Left ventricle myocardium inferior (tissue), 1 donor: ENCODE data around the gene RHCG. TPM values are rescaled to one million over a fixed set of nuclear protein-coding genes. Genes with fewer than 3 reads are reported as not detected.

Experiments
- DNase-seq: peaks from one replicate; pipeline ENCODE4 v3.0.0-alpha.2; 2020
- H3K27ac ChIP-seq: fragments of 200-600 bp; replicated peaks from 2 replicates; pipeline ENCODE4 v1.8.0; 2021
- H3K27me3 ChIP-seq: fragments of 200-600 bp; 2 replicates; pipeline ENCODE4 v1.8.0; 2021; ENCODE audit warnings: low read depth
- H3K36me3 ChIP-seq: fragments of 200-600 bp; 2 replicates; pipeline ENCODE4 v1.8.0; 2021
- H3K4me1 ChIP-seq: fragments of 200-600 bp; 2 replicates; pipeline ENCODE4 v1.8.0; 2021
- H3K4me3 ChIP-seq: fragments of 200-600 bp; 2 replicates; pipeline ENCODE4 v1.8.0; 2021; ENCODE audit warnings: mild to moderate bottlenecking, moderate library complexity
- H3K9me3 ChIP-seq: fragments of 200-600 bp; replicated peaks from 2 replicates; pipeline ENCODE4 v1.8.0; 2021
- CTCF ChIP-seq: fragments of 200-600 bp; IDR thresholded peaks from 2 replicates; pipeline ENCODE4 v1.8.0; 2021; ENCODE audit warnings: antibody characterized with exemption, mild to moderate bottlenecking, borderline replicate concordance
- intact Hi-C: fragments of 100-400 bp; cut with micrococcal nuclease; formaldehyde crosslinking; loops from one replicate; pipeline ENCODE4 v1.11.0; 2022
- total RNA-seq: library from RNA; stranded (reverse); fragmentation: NEBNext Ultra II Directional; extraction: Animal tissue kit (Norgen Biotek cat#: 25700); gene quantifications from one replicate; pipeline ENCODE4 v1.2.1, GENCODE V29; 2021
- donor health status: DM: no; HTN: yes; CAD: no; lungs with severe emphysema.

Gene RHCG
- total RNA-seq, 1 donor from 2014 or later = 0.22 TPM

- no peaks in the 10 kb centered on the region for H3K4me1 ChIP-seq
- no peak for DNase-seq
- no peak overlapping the region for H3K27ac ChIP-seq
- no peak for TF ChIP-seq CTCF
- intact Hi-C loops = no loop called here
- peaks cover 24% of the 10 kb centered on the region for H3K27me3 ChIP-seq
- H3K36me3 ChIP-seq = no peaks in the 10 kb centered on the region
- peaks cover 12% of the 10 kb centered on the region for H3K9me3 ChIP-seq
- no peak overlapping the region for H3K4me3 ChIP-seq
These were observed 27.8 kb upstream of the RHCG start for GRCh38 chr15:89524184-89524583.

- H3K36me3 ChIP-seq = no peaks in the 10 kb centered on the region
- H3K4me3 ChIP-seq = no peak overlapping the region
- TF ChIP-seq CTCF = no peak
- DNase-seq = no peak
- peaks cover 33% of the 10 kb centered on the region for H3K27me3 ChIP-seq
- H3K4me1 ChIP-seq = no peaks in the 10 kb centered on the region
- intact Hi-C loops = no loop called here
- H3K9me3 ChIP-seq = peaks cover 12% of the 10 kb centered on the region
- H3K27ac ChIP-seq = no peak overlapping the region
These were observed 26.7 kb upstream of the RHCG start for GRCh38 chr15:89523101-89523500.

- no peaks in the 10 kb centered on the region for H3K4me1 ChIP-seq
- no peaks in the 10 kb centered on the region for H3K36me3 ChIP-seq
- no peak for TF ChIP-seq CTCF
- no peak overlapping the region for H3K4me3 ChIP-seq
- intact Hi-C loops = no loop called here
- H3K27ac ChIP-seq = no peak overlapping the region
- H3K9me3 ChIP-seq = peaks cover 12% of the 10 kb centered on the region
- H3K27me3 ChIP-seq = peaks cover 44% of the 10 kb centered on the region
- DNase-seq = no peak
These were observed 25.2 kb upstream of the RHCG start for GRCh38 chr15:89521605-89522004.

GRCh38 chr15:89515477-89515876, 19.1 kb upstream of the RHCG start:
- intact Hi-C loops = no loop called here
- Histone ChIP-seq H3K9me3 (peaks cover 3% of the 10 kb centered on the region), H3K36me3 (no peaks in the 10 kb centered on the region), H3K27me3 (peaks cover 69% of the 10 kb centered on the region), H3K4me1 (no peaks in the 10 kb centered on the region), H3K4me3 (no peak overlapping the region), H3K27ac (no peak overlapping the region)
- no peak for TF ChIP-seq CTCF
- DNase-seq = no peak

GRCh38 chr15:89514596-89515406, 18.4 kb upstream of the RHCG start:
- H3K27ac ChIP-seq = no peak overlapping the region
- no peaks in the 10 kb centered on the region for H3K36me3 ChIP-seq
- DNase-seq = no peak
- no peaks in the 10 kb centered on the region for H3K9me3 ChIP-seq
- peaks cover 74% of the 10 kb centered on the region for H3K27me3 ChIP-seq
- no peak for TF ChIP-seq CTCF
- no peaks in the 10 kb centered on the region for H3K4me1 ChIP-seq
- intact Hi-C loops = no loop called here
- H3K4me3 ChIP-seq = no peak overlapping the region
